H1 (cell line): ENCODE results near the gene TSPAN1. TPM values are rescaled to one million over a fixed set of nuclear protein-coding genes. Genes with fewer than 3 reads are reported as not detected.

Experiments
- CTCF ChIA-PET: fragments of 300-600 bp; sonication (Branson Sonifier 250); formaldehyde crosslinking; loops from one replicate; lab custom pipeline; 2021; ENCODE audit not compliant: partially characterized antibody; lab: Charles Lee
- POLR2A ChIA-PET: fragments of 300-600 bp; sonication (Branson Sonifier 250); formaldehyde crosslinking; loops from one replicate; lab custom pipeline; 2021; ENCODE audit warnings: inconsistent platforms; ENCODE audit not compliant: partially characterized antibody; lab: Charles Lee
- DNase-seq, 2 experiments: peaks; one replicate each; pipeline versions ENCODE4 v3.0.0 to v3.0.0-alpha.2; 2010 to 2022; ENCODE audit warnings: low spot score in 2 of 2, low read depth in 1 of 2, mixed read lengths in 1 of 2
- FAIRE-seq: peaks from 2 replicates; lab custom pipeline; 2011; peaks lifted over from hg19 to GRCh38; lab: Jason Lieb, UNC
- H2AFZ ChIP-seq: 2 replicates; pipeline ENCODE4 v1.8.1; 2012; ENCODE audit warnings: low read length, inconsistent platforms
- H2AK5ac ChIP-seq: 2 replicates; pipeline ENCODE4 v1.6.1; 2013; ENCODE audit warnings: low read depth, low read length
- H2BK120ac ChIP-seq: replicated peaks from 2 replicates; pipeline ENCODE3; 2013; ENCODE audit warnings: low read depth, low read length, inconsistent platforms
- H2BK12ac ChIP-seq: 2 replicates; pipeline ENCODE4 v1.6.1; 2013; ENCODE audit warnings: low read depth, low read length
- H2BK15ac ChIP-seq: 2 replicates; pipeline ENCODE4 v1.6.1; 2013; ENCODE audit warnings: low read length
- H2BK20ac ChIP-seq: 2 replicates; pipeline ENCODE4 v1.6.1; 2013; ENCODE audit warnings: low read length
- H2BK5ac ChIP-seq: 2 replicates; pipeline ENCODE4 v1.6.1; 2013; ENCODE audit warnings: low read depth, low read length
- H3K14ac ChIP-seq: 2 replicates; pipeline ENCODE4 v1.6.1; 2013; ENCODE audit warnings: inconsistent platforms; ENCODE audit not compliant: insufficient read length
- H3K18ac ChIP-seq: 2 replicates; pipeline ENCODE4 v1.6.1; 2013; ENCODE audit warnings: low read length; ENCODE audit errors: extremely low read depth
- H3K23ac ChIP-seq: 2 replicates; pipeline ENCODE4 v1.6.1; 2013; ENCODE audit warnings: inconsistent platforms; ENCODE audit not compliant: insufficient read length
- H3K23me2 ChIP-seq: 2 replicates; pipeline ENCODE4 v1.6.1; 2013; ENCODE audit warnings: low read depth, low read length
- H3K27ac ChIP-seq: 2 replicates; pipeline ENCODE4 v1.6.1; 2011; ENCODE audit warnings: low read depth, low read length, inconsistent platforms
- H3K27me3 ChIP-seq, 4 experiments: replicated peaks in 1 of 4; 1 replicate in 1 of 4; 2 replicates in 3 of 4; pipeline versions ENCODE4 v1.6.1 to v1.8.1; 2011 to 2013; ENCODE audit warnings: low read length in 3 of 4, mild to moderate bottlenecking in 3 of 4, inconsistent platforms in 2 of 4, mixed read lengths in 2 of 4, moderate library complexity in 1 of 4; ENCODE audit not compliant: control insufficient read depth in 3 of 4, insufficient read depth in 3 of 4; ENCODE audit errors: extremely low read depth in 1 of 4
- H3K36me3 ChIP-seq, 4 experiments: 2 replicates each; pipeline versions ENCODE4 v1.6.1 to v1.8.1; 2011 to 2013; ENCODE audit warnings: mild to moderate bottlenecking in 4 of 4, low read length in 3 of 4, moderate library complexity in 2 of 4, control low read depth in 1 of 4, inconsistent platforms in 1 of 4; ENCODE audit not compliant: insufficient read depth in 4 of 4, control insufficient read depth in 2 of 4
- H3K4ac ChIP-seq: replicated peaks from 2 replicates; pipeline ENCODE3; 2013; ENCODE audit warnings: low read length, low read depth, mixed read lengths, inconsistent platforms; ENCODE audit not compliant: insufficient read length
- H3K4me1 ChIP-seq, 4 experiments: replicated peaks in 1 of 4; 1 replicate in 1 of 4; 2 replicates in 3 of 4; pipeline versions ENCODE4 v1.6.1 to v1.8.1; 2011 to 2013; ENCODE audit warnings: low read length in 3 of 4, inconsistent platforms in 2 of 4, mixed read lengths in 1 of 4; ENCODE audit not compliant: insufficient read depth in 4 of 4, control insufficient read depth in 3 of 4
- H3K4me2 ChIP-seq, 2 experiments: 2 replicates each; pipeline versions ENCODE4 v1.6.1 to v1.8.1; 2011 to 2013; ENCODE audit warnings: low read depth in 2 of 2, low read length in 2 of 2, control low read depth in 1 of 2, inconsistent platforms in 1 of 2, mild to moderate bottlenecking in 1 of 2; ENCODE audit not compliant: insufficient read depth in 1 of 2
- H3K4me3 ChIP-seq, 4 experiments: fragments of 200-600, 300-600 bp in 1 of 4; sonication (generic), shearing (Covaris generic), sonication (Bioruptor Twin) in 1 of 4; 2 replicates each; pipeline versions ENCODE4 v1.5.1 to v1.8.1; 2011 to 2016; ENCODE audit warnings: low read length in 4 of 4, low read depth in 3 of 4, control low read depth in 2 of 4, inconsistent platforms in 2 of 4, mild to moderate bottlenecking in 2 of 4, mixed read lengths in 1 of 4, moderate library complexity in 1 of 4; ENCODE audit not compliant: insufficient read depth in 2 of 4; ENCODE audit errors: extremely low read depth in 1 of 4
- H3K56ac ChIP-seq: replicated peaks from 2 replicates; pipeline ENCODE3; 2013; ENCODE audit warnings: low read depth, mild to moderate bottlenecking, mixed read lengths, low read length, inconsistent platforms; ENCODE audit not compliant: insufficient read length
- H3K79me1 ChIP-seq: 2 replicates; pipeline ENCODE4 v1.6.1; 2013; ENCODE audit warnings: low read depth, low read length, control low read depth
- H3K79me2 ChIP-seq, 2 experiments: 2 replicates each; pipeline versions ENCODE4 v1.6.1 to v1.8.1; 2012 to 2013; ENCODE audit warnings: low read length in 2 of 2, mild to moderate bottlenecking in 2 of 2, inconsistent platforms in 1 of 2; ENCODE audit not compliant: insufficient read depth in 2 of 2, control insufficient read depth in 1 of 2
- H3K9ac ChIP-seq, 4 experiments: replicated peaks in 1 of 4; 1 replicate in 1 of 4; 2 replicates in 3 of 4; pipeline versions ENCODE4 v1.6.1 to v1.8.1; 2011 to 2013; ENCODE audit warnings: low read depth in 3 of 4, low read length in 3 of 4, control low read depth in 2 of 4, mild to moderate bottlenecking in 2 of 4, moderate library complexity in 2 of 4, inconsistent platforms in 1 of 4; ENCODE audit errors: extremely low read depth in 1 of 4
- H3K9me3 ChIP-seq, 2 experiments: 2 replicates each; pipeline versions ENCODE4 v1.6.1 to v1.8.1; 2012 to 2013; ENCODE audit warnings: mild to moderate bottlenecking in 2 of 2, moderate library complexity in 2 of 2, control low read depth in 1 of 2, inconsistent platforms in 1 of 2, low read depth in 1 of 2, low read length in 1 of 2, mixed read lengths in 1 of 2; ENCODE audit not compliant: insufficient read depth in 2 of 2
- H4K20me1 ChIP-seq, 2 experiments: replicated peaks in 1 of 2; 2 replicates each; pipeline versions ENCODE3 to v1.8.1; 2011 to 2013; ENCODE audit warnings: inconsistent platforms in 2 of 2, low read length in 2 of 2, mild to moderate bottlenecking in 1 of 2; ENCODE audit not compliant: insufficient read depth in 2 of 2, control insufficient read depth in 1 of 2
- H4K5ac ChIP-seq: 2 replicates; pipeline ENCODE4 v1.6.1; 2013; ENCODE audit warnings: low read length, low read depth, mixed read lengths, inconsistent platforms; ENCODE audit not compliant: insufficient read length
- H4K8ac ChIP-seq: 2 replicates; pipeline ENCODE4 v1.8.0; 2013; ENCODE audit warnings: mild to moderate bottlenecking, moderate library complexity, low read length, inconsistent platforms; ENCODE audit not compliant: insufficient read depth; ENCODE audit errors: extremely low read depth
- H4K91ac ChIP-seq: replicated peaks from 2 replicates; pipeline ENCODE3; 2013; ENCODE audit warnings: low read length, mixed read lengths, inconsistent platforms; ENCODE audit not compliant: insufficient read length
- CBX8 ChIP-seq: fragments of 300-800, 300-1000 bp; sonication (generic); IDR thresholded peaks from 2 replicates; pipeline ENCODE4 v1.7.1; 2016; ENCODE audit warnings: low read depth, low read length, borderline replicate concordance
- CHD1 ChIP-seq: IDR thresholded peaks from 2 replicates; pipeline ENCODE4 v1.6.1; 2012; ENCODE audit warnings: low read depth, low read length, improper control_type of control experiment
- EGR1 ChIP-seq: IDR thresholded peaks from 2 replicates; pipeline ENCODE4 v1.6.1; 2011; ENCODE audit warnings: low read depth, low read length, borderline replicate concordance
- EZH2 ChIP-seq: fragments of 200-600 bp; sonication (generic); IDR thresholded peaks from 2 replicates; pipeline ENCODE4 v1.7.1; 2012; ENCODE audit warnings: low read depth, mild to moderate bottlenecking, moderate library complexity, low read length, inconsistent platforms; ENCODE audit not compliant: severe bottlenecking
- RAD21 ChIP-seq, 2 experiments: IDR thresholded peaks in 1 of 2; conservative IDR thresholded peaks in 1 of 2; 2 replicates each; pipeline ENCODE4 v1.6.1; 2011; ENCODE audit warnings: low read depth in 2 of 2, low read length in 2 of 2, improper control_type of control experiment in 1 of 2, inconsistent platforms in 1 of 2, mild to moderate bottlenecking in 1 of 2, moderate library complexity in 1 of 2
- RFX5 ChIP-seq: IDR thresholded peaks from 2 replicates; pipeline ENCODE4 v1.6.1; 2011; ENCODE audit warnings: low read depth, low read length, improper control_type of control experiment, borderline replicate concordance
- SP1 ChIP-seq: IDR thresholded peaks from 2 replicates; pipeline ENCODE4 v1.6.1; 2011; ENCODE audit warnings: low read depth, low read length
- SUZ12 ChIP-seq: fragments of 200-600 bp; sonication (generic); IDR thresholded peaks from 2 replicates; pipeline ENCODE4 v1.6.1; 2012; ENCODE audit warnings: mild to moderate bottlenecking, inconsistent platforms, low read length, moderate library complexity, mixed read lengths
- TCF12 ChIP-seq: IDR thresholded peaks from 2 replicates; pipeline ENCODE4 v1.6.1; 2011; ENCODE audit warnings: low read depth, mild to moderate bottlenecking, low read length
- TEAD4 ChIP-seq: IDR thresholded peaks from 2 replicates; pipeline ENCODE4 v1.6.1; 2012; ENCODE audit warnings: low read depth, low read length, inconsistent platforms, mixed read lengths
- WGBS, 2 experiments: shearing (Covaris generic) in 1 of 2; methylation state at CpG; one replicate each; pipeline versions ENCODE4 v1.1.6 to v1.1.7; 2013 to 2015; ENCODE audit warnings: low lambda C conversion rate in 2 of 2, mixed read lengths in 2 of 2, inconsistent platforms in 1 of 2, low coverage in 1 of 2, missing lambda C conversion rate in 1 of 2; ENCODE audit not compliant: insufficient replicate concordance in 2 of 2, insufficient coverage in 1 of 2, insufficient read length in 1 of 2; ENCODE audit errors: extremely low coverage in 1 of 2, missing lambda C conversion rate in 1 of 2; 5-methylcytosine and 5-hydroxymethylcytosine counted together
- polyA plus RNA-seq, 7 experiments: library from polyadenylated mRNA; depleted of rRNA in 3 of 7; stranded (reverse) in 5 of 7; unstranded in 2 of 7; fragments of >200 nt in 5 of 7; fragments of 200-250 nt in 2 of 7; gene quantifications; 1 replicate in 5 of 7; 2 replicates in 1 of 7; 4 replicates in 1 of 7; pipeline versions ENCODE4 v1.2.1 to v1.2.3, GENCODE V29; 2011 to 2013; ENCODE audit warnings: missing spikeins in 2 of 7, mixed read lengths in 2 of 7
- total RNA-seq: library from RNA; stranded (reverse); fragmentation: NEBNext Ultra II Directional; extraction: Animal tissue kit (Norgen Biotek cat#: 25700); gene quantifications from 2 replicates; pipeline ENCODE4 v1.2.1, GENCODE V29; 2021

Gene TSPAN1
- total and polyA plus RNA-seq, 2 of the 8 experiments (the other 6 are each of a cell fraction or from before 2014, with no cell fraction given) = 0.05 TPM; not detected in 1

- no peak overlapping the region for H3K4ac ChIP-seq
- H3K23me2 ChIP-seq = peaks cover 10% of the 10 kb centered on the region
- no peak overlapping the region for H3K18ac ChIP-seq
- TF ChIP-seq EGR1 (no peak), TCF12 (no peak), RFX5 (no peak), RAD21 (IDR thresholded peaks at IDR 0.05 in 1 of 2, conservative IDR thresholded peaks at IDR 0.05 in 1 of 2; ENCODE audit: low read depth in 2 of 2, low read length in 2 of 2) (no peak), SUZ12 (no peak), CBX8 (no peak), CHD1 (no peak), TEAD4 (no peak), EZH2 (no peak), SP1 (no peak)
- POLR2A ChIA-PET = interaction anchor here (1.0 to 2.2 kb wide), 5 partner anchors 10 to 112 kb away, joined by 3 to 6 read pairs (median 3); no protein-coding TSS in a partner anchor
- FAIRE-seq = no peak
- H3K4me1 ChIP-seq = peaks cover 0 to 8% (median 5%) of the 10 kb centered on the region in 4 experiments; a peak in 5 of 7 replicates
- no peak overlapping the region for H4K91ac ChIP-seq
- H3K23ac ChIP-seq = no peak overlapping the region
- no peak overlapping the region for H2AFZ ChIP-seq
- CTCF ChIA-PET = interaction anchor here (0.7 to 1.6 kb wide), 5 partner anchors 14 to 97 kb away, joined by 3 to 4 read pairs (median 3); no protein-coding TSS in a partner anchor
- no peak overlapping the region for H2AK5ac ChIP-seq
- H3K79me1 ChIP-seq = no peaks in the 10 kb centered on the region
- WGBS, 2 experiments = 86% methylated on average over 3 of the region's 3 CpGs; no CpG with 5 or more reads in 1 of the 2 experiments
- H3K79me2 ChIP-seq = peaks cover 0 to 13% of the 10 kb centered on the region in 2 experiments; a peak in 2 of 4 replicates
- H2BK5ac ChIP-seq = no peak overlapping the region
- no peaks in the 10 kb centered on the region for H3K9me3 ChIP-seq
- H3K4me3 ChIP-seq = no peak overlapping the region
- peak overlapping the region in 1 of 4 experiments; percentile 43; a peak in 1 of 7 replicates for H3K9ac ChIP-seq
- H3K4me2 ChIP-seq = no peak overlapping the region; a peak in 1 of 4 replicates
- no peaks in the 10 kb centered on the region for H3K36me3 ChIP-seq
- H2BK120ac ChIP-seq = no peak overlapping the region
- no peak overlapping the region for H3K14ac ChIP-seq
- H2BK15ac ChIP-seq = no peak overlapping the region
- H2BK20ac ChIP-seq = no peak overlapping the region
- no peak overlapping the region for H4K8ac ChIP-seq
- no peak overlapping the region for H3K56ac ChIP-seq
- no peaks in the 10 kb centered on the region for H3K27me3 ChIP-seq
- H4K20me1 ChIP-seq = no peaks in the 10 kb centered on the region
- H3K27ac ChIP-seq = no peak overlapping the region
- H2BK12ac ChIP-seq = no peak overlapping the region
- DNase-seq = no peak
- H4K5ac ChIP-seq = no peak overlapping the region
Measured at GRCh38 chr1:46134660-46135331, 40.1 kb upstream of the TSPAN1 start.
